HG03039 (cell line): ENCODE results near the gene CSRP3.

Source experiments
- ATAC-seq: cut with Tn5 transposase; IDR thresholded peaks from one replicate; pipeline ENCODE4 v1.9.1; 2021; ENCODE audit warnings: mild to moderate bottlenecking, moderate library complexity; ENCODE audit not compliant: unreplicated experiment

Gene CSRP3

DNA sequence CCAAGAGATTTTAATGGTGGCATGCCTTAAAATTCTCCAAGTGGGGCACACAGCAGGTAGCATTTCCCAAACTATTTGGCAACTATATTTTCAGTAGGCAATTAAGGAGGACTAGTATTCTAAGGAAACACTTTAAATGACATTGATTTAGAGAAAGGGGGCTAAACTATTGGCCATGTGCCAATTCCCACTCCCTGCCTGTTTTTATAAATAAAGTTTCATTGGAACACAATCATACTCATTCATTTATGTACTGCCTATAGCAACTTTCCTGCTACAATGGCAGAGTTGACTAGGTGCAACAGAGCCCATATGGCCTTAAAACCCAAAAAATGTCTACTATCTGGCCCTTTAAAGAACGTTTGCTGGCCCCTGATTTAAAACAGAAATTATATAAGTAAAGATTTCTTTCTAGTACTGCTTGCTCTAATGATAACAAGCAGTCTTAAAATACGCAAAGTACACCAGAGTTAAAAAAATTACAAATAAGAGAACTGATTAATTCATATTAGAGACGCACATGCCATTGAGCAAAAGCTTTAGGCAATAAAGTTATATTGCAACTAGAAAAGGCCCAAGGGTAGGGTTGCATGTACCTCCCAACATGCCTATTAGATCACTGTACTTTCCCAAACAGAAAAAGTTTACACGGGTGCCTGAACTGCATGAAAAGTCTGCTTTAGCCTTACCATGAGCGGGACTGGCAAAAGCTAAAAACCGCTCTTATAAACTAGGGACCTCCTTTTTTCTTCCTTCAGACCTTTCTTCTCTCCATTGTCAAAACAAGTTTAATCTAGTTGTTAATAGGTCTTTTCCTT is 24.8 kb upstream of the CSRP3 start:
- no peak for ATAC-seq

DNA sequence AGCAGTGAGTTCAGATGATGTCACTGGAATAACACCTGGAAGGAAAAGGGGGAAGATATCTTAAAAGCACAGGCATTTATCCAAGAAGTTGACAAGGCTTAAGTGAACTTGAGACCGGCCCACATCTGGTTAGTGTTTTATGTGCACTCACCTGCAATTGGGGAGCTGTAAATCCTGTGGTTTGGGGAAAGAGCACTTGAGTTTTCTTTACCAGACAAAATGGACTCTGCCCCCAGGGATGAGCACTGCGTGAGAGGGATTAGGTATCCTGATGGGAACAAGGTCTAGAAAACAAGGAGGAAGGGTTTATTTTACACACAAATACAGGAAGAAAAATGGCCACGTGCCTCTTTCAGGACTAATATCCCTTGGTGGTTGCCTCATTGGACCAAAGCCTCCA is 23.8 kb upstream of the CSRP3 start:
- no peak for ATAC-seq

- no peak for ATAC-seq
These were observed 23.3 kb upstream of the CSRP3 start for GRCh38 chr11:19225123-19225522.

- ATAC-seq, result no peak
These were observed 19.3 kb upstream of the CSRP3 start for GRCh38 chr11:19220903-19221724.

DNA sequence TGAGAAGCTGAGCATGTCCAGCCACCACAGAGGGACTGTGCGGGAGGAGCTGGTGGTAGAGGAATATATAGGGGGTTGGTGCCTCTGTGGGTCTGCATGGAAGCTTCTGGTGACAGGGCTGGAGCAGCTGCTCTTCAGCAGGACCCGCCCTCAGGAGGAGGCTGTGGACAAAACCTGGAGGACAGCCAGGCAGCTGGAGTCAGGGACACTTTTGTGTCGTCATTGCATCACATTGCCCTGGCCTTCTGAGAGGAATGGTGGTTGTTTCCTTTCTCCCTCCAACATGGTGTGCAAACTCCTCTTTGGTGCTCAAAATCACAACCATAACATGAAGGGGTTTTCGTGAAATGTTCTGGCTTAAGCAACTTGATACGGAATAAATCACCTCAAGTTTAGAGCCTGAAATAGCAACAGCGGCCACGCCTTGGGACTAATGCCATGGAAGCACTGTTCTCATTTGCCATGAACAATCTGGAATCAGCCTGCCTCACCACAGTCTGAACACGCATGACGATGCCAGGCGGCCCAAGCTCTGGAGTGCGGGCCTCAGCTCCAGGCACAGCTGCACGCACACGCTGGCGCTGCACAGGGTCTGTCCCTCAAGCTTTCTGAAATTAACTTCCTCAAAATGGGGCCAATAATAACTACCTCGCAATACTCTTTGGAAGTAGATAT is 17.1 kb upstream of the CSRP3 start:
- ATAC-seq, result no peak

DNA sequence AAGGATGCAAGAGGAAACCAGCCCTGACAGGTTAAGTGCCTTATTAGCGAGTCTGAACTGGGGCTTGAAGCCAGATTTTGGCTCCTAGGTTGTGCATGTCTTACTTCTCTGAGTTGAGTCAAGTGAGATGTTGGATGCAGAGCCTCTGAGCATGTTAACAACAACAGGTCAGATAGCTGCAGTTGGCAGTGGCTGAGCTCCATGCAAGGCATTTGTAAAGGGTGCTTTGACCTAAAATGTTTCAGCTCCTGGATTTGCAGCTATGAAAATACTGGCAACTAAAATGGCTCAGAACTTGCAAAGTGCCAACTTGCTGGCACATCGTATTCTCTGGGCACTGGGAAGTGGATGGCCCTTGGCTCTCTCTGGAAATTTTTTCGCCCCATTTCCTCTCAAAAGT is 16.4 kb upstream of the CSRP3 start:
- no peak for ATAC-seq

- ATAC-seq, result no peak
These were observed 15.1 kb upstream of the CSRP3 start for GRCh38 chr11:19216709-19217374.

DNA sequence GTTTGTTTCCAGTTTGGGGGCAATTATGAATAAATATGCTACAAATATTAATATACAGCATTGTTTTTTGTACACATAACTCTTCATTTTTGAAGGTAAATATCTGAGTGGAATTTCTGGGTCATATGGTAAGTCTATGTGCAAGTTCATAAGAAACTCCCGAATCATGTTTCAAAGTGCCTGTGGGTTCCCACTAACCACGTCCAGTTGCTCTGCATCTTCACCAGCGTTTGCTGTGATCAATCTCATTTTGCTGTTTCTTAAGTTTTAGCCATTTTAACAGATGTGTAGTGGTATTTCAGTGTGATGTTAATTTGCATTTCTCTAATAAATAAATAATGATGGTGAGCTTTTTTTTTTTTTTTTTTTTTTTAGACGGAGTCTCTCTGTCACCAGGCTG is 14.2 kb upstream of the CSRP3 start:
- no peak for ATAC-seq

- ATAC-seq, result no peak
These were observed 8.0 kb upstream of the CSRP3 start for GRCh38 chr11:19209617-19210370.

DNA sequence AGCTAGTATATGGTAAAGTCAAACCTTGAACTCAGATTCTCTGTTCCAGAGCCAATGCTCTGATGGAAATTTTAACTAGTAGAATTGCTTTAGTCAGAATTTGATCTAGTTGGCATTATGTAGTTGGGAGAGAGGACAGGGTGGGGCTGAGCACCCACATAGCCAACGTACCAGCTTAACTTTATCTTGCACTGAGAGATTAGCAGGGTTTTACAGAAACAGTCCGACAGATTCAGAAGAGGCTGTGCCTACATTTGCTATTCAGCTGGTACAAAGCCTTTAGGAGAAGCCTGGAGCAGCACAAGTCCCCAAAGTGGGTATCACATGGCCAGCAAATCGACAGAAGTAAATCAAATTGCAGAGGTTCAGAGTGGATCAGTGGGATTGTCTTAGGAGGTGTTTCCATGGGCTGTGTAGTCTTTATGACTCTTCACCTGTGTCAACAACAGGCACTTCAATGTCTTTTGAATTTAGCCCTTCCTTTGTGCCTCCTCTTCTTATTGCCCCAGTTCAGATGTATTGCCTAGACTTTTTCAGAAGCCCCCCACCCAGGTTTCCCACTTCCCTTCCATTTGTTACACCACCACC is 7.3 kb upstream of the CSRP3 start:
- no peak for ATAC-seq

DNA sequence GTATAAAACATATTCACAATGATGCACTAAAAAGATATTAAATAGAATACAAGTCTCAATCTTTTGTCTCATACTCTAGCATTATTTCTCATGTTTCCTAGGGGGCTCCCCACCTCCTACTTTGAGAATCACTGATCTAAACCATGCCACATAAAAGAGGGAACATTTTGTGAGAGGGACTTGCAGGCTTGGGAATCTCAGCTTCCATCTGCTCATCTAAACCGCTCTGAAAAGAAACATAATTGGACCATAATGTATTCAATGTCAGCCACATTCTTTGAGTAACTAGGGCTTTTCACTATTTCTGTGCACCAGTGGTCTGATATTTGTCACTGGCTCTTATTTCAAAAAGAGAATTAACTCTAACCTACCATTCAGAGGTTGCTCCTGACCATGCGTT is 6.4 kb upstream of the CSRP3 start:
- no peak for ATAC-seq

- ATAC-seq, result no peak
These were observed 3.1 kb upstream of the CSRP3 start for GRCh38 chr11:19204836-19205235.

DNA sequence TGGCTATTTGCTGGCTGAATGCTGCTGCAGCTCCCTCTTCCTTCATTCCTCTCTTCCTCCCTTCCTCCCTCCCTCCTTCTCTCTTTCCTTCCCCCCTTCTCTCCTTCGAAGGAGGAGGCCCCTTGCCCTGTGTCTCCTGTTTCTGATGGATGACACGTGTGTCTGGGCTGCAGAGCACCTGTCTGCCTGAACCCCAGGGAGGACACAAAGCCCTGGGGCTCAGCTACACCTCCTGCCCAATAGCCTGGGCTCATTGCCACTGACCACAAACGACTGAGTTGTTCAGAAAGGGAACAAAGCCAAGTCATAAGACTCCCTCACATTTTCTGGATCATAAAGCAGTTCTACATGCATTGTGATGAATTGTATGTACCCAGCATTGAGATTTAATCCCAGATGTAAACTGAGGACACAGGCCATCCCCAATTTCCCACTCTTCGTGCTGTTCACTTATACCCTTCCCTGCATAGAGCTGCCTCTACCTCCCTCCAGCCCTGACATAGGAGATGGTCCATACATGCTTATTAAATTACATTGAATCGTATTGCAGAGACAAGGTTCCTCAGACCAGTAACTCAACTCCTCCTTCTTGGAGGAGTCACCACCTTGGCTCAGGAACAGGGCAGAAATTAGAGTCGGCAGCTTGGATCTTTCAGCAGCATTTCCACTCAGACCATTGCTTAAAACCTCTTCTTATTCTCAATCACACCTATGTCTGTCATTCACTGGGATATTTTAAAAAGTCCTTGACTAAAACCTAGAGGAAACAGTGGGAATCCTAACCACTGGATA is 1.2 kb downstream of the CSRP3 start:
- ATAC-seq, result no peak

DNA sequence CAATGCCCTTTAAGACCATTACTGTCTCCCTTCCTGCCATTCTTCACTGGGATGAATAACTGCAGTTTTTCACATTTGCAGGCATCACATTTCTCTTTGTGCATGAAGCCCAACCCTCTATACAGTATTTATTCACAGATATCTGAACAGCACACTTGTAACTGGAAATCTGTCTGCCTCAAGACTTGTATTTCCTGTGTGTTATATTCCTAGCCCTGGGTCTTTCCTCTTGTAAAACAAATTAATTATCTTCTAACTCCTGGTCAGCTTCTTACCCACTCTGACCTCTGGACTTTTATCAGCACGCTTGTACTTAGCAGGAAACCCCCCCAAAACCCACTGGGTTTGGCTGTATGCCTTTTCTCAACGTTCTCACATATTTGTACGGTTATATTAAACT is 2.0 kb downstream of the CSRP3 start:
- ATAC-seq, result no peak

- ATAC-seq, result no peak
These were observed 2.7 kb downstream of the CSRP3 start for GRCh38 chr11:19199048-19199447.

DNA sequence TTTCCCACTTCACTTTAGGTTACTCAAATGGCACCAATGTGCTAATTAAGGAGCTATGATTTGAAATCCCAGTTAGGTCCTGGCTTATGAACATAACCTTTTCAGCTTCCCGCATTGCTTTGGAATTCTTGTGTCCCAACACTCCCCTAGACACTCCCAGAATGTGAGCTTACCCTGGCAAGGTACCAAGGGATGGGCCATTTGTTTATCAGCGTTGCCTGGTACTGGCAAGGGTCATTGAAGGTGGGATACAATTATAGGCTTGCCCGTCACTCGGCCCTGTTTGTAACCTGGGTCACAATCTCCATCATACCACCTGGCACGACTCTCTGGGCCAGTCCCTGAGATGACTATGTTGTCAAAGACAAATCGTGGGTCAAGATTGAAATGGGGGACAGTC is 5.4 kb downstream of the CSRP3 start:
- no peak for ATAC-seq

DNA sequence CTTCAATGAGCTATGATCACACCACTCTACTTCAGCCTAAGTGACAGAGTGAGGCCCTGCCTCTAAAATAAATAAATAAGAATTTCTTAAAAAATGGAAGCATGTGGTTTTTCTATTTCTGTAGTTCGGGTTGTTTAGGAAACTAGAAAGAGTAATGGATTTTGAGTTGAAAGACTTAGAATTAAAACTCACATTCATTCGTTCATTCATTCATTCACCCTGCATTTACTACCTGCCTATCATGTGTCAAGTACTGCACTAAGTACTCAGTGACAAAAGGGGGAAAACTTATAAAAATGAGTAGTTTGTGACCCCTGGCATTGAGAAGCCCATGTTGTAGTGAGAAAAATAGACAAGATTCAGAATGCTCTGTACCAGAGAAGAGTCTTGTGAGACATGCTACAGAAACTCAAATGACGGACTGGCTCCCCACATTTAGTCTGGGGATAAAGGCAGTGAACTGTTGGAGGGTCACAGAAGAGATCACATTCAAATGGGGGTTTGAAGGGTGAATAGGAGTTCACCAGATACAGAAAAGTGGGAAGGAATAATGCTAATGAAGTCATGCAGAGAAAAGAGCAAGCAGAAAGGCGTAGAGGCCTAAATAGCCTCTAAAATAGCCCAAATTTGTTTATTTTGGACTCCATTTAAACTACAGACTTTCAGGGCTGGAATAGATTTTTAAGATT is 7.0 kb downstream of the CSRP3 start:
- ATAC-seq, result no peak

- no peak for ATAC-seq
These were observed 7.9 kb downstream of the CSRP3 start for GRCh38 chr11:19193916-19194315.
